ENCODE results near the gene MAN1A2.

Gene MAN1A2

GRCh38 chr1:117363571-117364048, 3.6 kb upstream of the MAN1A2 start:
- WGBS: 80% methylated on average over 6 of the region's 6 CpGs
- no peak overlapping the region for H4K91ac ChIP-seq (ENCODE audit: low read length)
- H2BK15ac ChIP-seq (ENCODE audit: low read depth, poor library complexity, severe bottlenecking): no peak overlapping the region
- no peak overlapping the region for H2AFZ ChIP-seq (ENCODE audit: low read depth, low read length)
- no peaks in the 10 kb centered on the region for H3K4me1 ChIP-seq (ENCODE audit: control insufficient read depth, insufficient read depth, low read depth, low read length)
- H2AK5ac ChIP-seq (ENCODE audit: low read length, severe bottlenecking): no peak overlapping the region
- no peak overlapping the region for H3K9ac ChIP-seq (ENCODE audit: low read length)
- peaks cover 6% of the 10 kb centered on the region for H3K79me1 ChIP-seq (replicated peaks; ENCODE audit: low read length, poor library complexity, severe bottlenecking)
- H3K4me2 ChIP-seq (ENCODE audit: low read length, poor library complexity, severe bottlenecking): no peak overlapping the region
- no peak overlapping the region for H3K4me3 ChIP-seq (ENCODE audit: insufficient read depth in 1 of 2, low read depth in 1 of 2, low read length in 2 of 2)
- no peaks in the 10 kb centered on the region for H3K27me3 ChIP-seq (ENCODE audit: control insufficient read depth in 1 of 2, insufficient read depth in 1 of 2, low read length in 2 of 2)
- H2BK120ac ChIP-seq (ENCODE audit: low read depth, low read length): no peak overlapping the region
- H3K36me3 ChIP-seq (ENCODE audit: control insufficient read depth in 1 of 2, insufficient read depth in 2 of 2, low read depth in 1 of 2, low read length in 2 of 2): no peaks in the 10 kb centered on the region
- no peak overlapping the region for H2BK12ac ChIP-seq (ENCODE audit: low read length in 2 of 2)
- no peak overlapping the region for H3K18ac ChIP-seq (ENCODE audit: low read depth in 1 of 2, low read length in 2 of 2)
- H3K27ac ChIP-seq (ENCODE audit: low read length, poor library complexity, severe bottlenecking): no peak overlapping the region
- H3K23ac ChIP-seq (ENCODE audit: low read length in 2 of 2): no peak overlapping the region
- no peak overlapping the region for H3K4ac ChIP-seq (ENCODE audit: low read depth in 1 of 2, low read length in 2 of 2)
- H4K8ac ChIP-seq (ENCODE audit: low read length): no peak overlapping the region
- no peaks in the 10 kb centered on the region for H3K9me3 ChIP-seq (ENCODE audit: control insufficient read depth, low read length)
- H3K14ac ChIP-seq (ENCODE audit: low read length in 2 of 2): no peak overlapping the region
- no peak for DNase-seq
- H2BK5ac ChIP-seq (ENCODE audit: low read depth, low read length, poor library complexity, severe bottlenecking): no peak overlapping the region

GRCh38 chr1:117364240-117364639, 3.0 kb upstream of the MAN1A2 start:
- Histone ChIP-seq H2AK5ac (ENCODE audit: low read length, severe bottlenecking) (no peak overlapping the region), H3K4me2 (ENCODE audit: low read length, poor library complexity, severe bottlenecking) (no peak overlapping the region), H3K4me3 (ENCODE audit: insufficient read depth in 1 of 2, low read depth in 1 of 2, low read length in 2 of 2) (no peak overlapping the region), H3K36me3 (ENCODE audit: control insufficient read depth in 1 of 2, insufficient read depth in 2 of 2, low read depth in 1 of 2, low read length in 2 of 2) (no peaks in the 10 kb centered on the region), H2BK12ac (ENCODE audit: low read length in 2 of 2) (no peak overlapping the region), H3K27ac (ENCODE audit: low read length, poor library complexity, severe bottlenecking) (no peak overlapping the region), H2AFZ (ENCODE audit: low read depth, low read length) (no peak overlapping the region), H2BK120ac (ENCODE audit: low read depth, low read length) (no peak overlapping the region), H2BK15ac (ENCODE audit: low read depth, poor library complexity, severe bottlenecking) (no peak overlapping the region), H3K14ac (ENCODE audit: low read length in 2 of 2) (no peak overlapping the region), H3K18ac (ENCODE audit: low read depth in 1 of 2, low read length in 2 of 2) (no peak overlapping the region), H3K4ac (ENCODE audit: low read depth in 1 of 2, low read length in 2 of 2) (no peak overlapping the region), H4K91ac (ENCODE audit: low read length) (no peak overlapping the region), H3K79me1 (replicated peaks; ENCODE audit: low read length, poor library complexity, severe bottlenecking) (peaks cover 7% of the 10 kb centered on the region), H3K27me3 (ENCODE audit: control insufficient read depth in 1 of 2, insufficient read depth in 1 of 2, low read length in 2 of 2) (no peaks in the 10 kb centered on the region), H3K4me1 (ENCODE audit: control insufficient read depth, insufficient read depth, low read depth, low read length) (no peaks in the 10 kb centered on the region), H2BK5ac (ENCODE audit: low read depth, low read length, poor library complexity, severe bottlenecking) (no peak overlapping the region), H3K9me3 (ENCODE audit: control insufficient read depth, low read length) (no peaks in the 10 kb centered on the region), H3K23ac (ENCODE audit: low read length in 2 of 2) (no peak overlapping the region), H4K8ac (ENCODE audit: low read length) (no peak overlapping the region), H3K9ac (ENCODE audit: low read length) (no peak overlapping the region)
- WGBS: 92% methylated on average over 2 of the region's 4 CpGs
- DNase-seq: no peak

GRCh38 chr1:117365350-117366176, 1.7 kb upstream of the MAN1A2 start:
- Histone ChIP-seq H2AK5ac (ENCODE audit: low read length, severe bottlenecking) (no peak overlapping the region), H3K23ac (ENCODE audit: low read length in 2 of 2) (no peak overlapping the region), H3K4ac (ENCODE audit: low read depth in 1 of 2, low read length in 2 of 2) (no peak overlapping the region), H2AFZ (ENCODE audit: low read depth, low read length) (no peak overlapping the region), H3K9ac (ENCODE audit: low read length) (peak overlapping the region; percentile 98), H3K18ac (ENCODE audit: low read depth in 1 of 2, low read length in 2 of 2) (no peak overlapping the region), H3K27me3 (ENCODE audit: control insufficient read depth in 1 of 2, insufficient read depth in 1 of 2, low read length in 2 of 2) (no peaks in the 10 kb centered on the region), H3K4me3 (ENCODE audit: insufficient read depth in 1 of 2, low read depth in 1 of 2, low read length in 2 of 2) (peak overlapping the region in 1 of 2 experiments; percentile 90), H2BK120ac (ENCODE audit: low read depth, low read length) (no peak overlapping the region), H2BK12ac (ENCODE audit: low read length in 2 of 2) (no peak overlapping the region), H3K79me1 (replicated peaks; ENCODE audit: low read length, poor library complexity, severe bottlenecking) (peaks cover 7% of the 10 kb centered on the region), H4K91ac (ENCODE audit: low read length) (no peak overlapping the region), H2BK15ac (ENCODE audit: low read depth, poor library complexity, severe bottlenecking) (no peak overlapping the region), H4K8ac (ENCODE audit: low read length) (no peak overlapping the region), H2BK5ac (ENCODE audit: low read depth, low read length, poor library complexity, severe bottlenecking) (no peak overlapping the region), H3K27ac (ENCODE audit: low read length, poor library complexity, severe bottlenecking) (no peak overlapping the region), H3K36me3 (ENCODE audit: control insufficient read depth in 1 of 2, insufficient read depth in 2 of 2, low read depth in 1 of 2, low read length in 2 of 2) (no peaks in the 10 kb centered on the region), H3K4me2 (ENCODE audit: low read length, poor library complexity, severe bottlenecking) (peak overlapping the region; percentile 80), H3K14ac (ENCODE audit: low read length in 2 of 2) (no peak overlapping the region), H3K4me1 (ENCODE audit: control insufficient read depth, insufficient read depth, low read depth, low read length) (no peaks in the 10 kb centered on the region), H3K9me3 (ENCODE audit: control insufficient read depth, low read length) (no peaks in the 10 kb centered on the region)
- peak; percentile 20 for DNase-seq
- 69% methylated on average over 4 of the region's 8 CpGs for WGBS

GRCh38 chr1:117366177-117367045, 838 bp upstream of the MAN1A2 start:
- peak overlapping the region; percentile 63 to 100 for H3K14ac ChIP-seq (ENCODE audit: low read length in 2 of 2)
- 3% methylated on average over 49 of the region's 75 CpGs for WGBS
- H2BK12ac ChIP-seq (ENCODE audit: low read length in 2 of 2): peak overlapping the region in 1 of 2 experiments; percentile 63

More at GRCh38 chr1:117366177-117367045, 838 bp upstream of the MAN1A2 start:
- peaks cover 7% of the 10 kb centered on the region for H3K79me1 ChIP-seq (replicated peaks; ENCODE audit: low read length, poor library complexity, severe bottlenecking)
- H2AK5ac ChIP-seq (ENCODE audit: low read length, severe bottlenecking): no peak overlapping the region
- H3K4me2 ChIP-seq (ENCODE audit: low read length, poor library complexity, severe bottlenecking): peak overlapping the region; percentile 80
- H3K4ac ChIP-seq (ENCODE audit: low read depth in 1 of 2, low read length in 2 of 2): peak overlapping the region; percentile 92 to 97
- no peaks in the 10 kb centered on the region for H3K36me3 ChIP-seq (ENCODE audit: control insufficient read depth in 1 of 2, insufficient read depth in 2 of 2, low read depth in 1 of 2, low read length in 2 of 2)
- peak overlapping the region; percentile 96 for H2BK15ac ChIP-seq (ENCODE audit: low read depth, poor library complexity, severe bottlenecking)
- H3K4me1 ChIP-seq (ENCODE audit: control insufficient read depth, insufficient read depth, low read depth, low read length): no peaks in the 10 kb centered on the region
- peak overlapping the region; percentile 96 for H4K91ac ChIP-seq (ENCODE audit: low read length)
- DNase-seq: peak; percentile 77
- peak overlapping the region; percentile 98 for H3K9ac ChIP-seq (ENCODE audit: low read length)
- H4K8ac ChIP-seq (ENCODE audit: low read length): peak overlapping the region; percentile 99
- H2BK5ac ChIP-seq (ENCODE audit: low read depth, low read length, poor library complexity, severe bottlenecking): peak overlapping the region; percentile 99
- H3K9me3 ChIP-seq (ENCODE audit: control insufficient read depth, low read length): no peaks in the 10 kb centered on the region
- H2BK120ac ChIP-seq (ENCODE audit: low read depth, low read length): peak overlapping the region; percentile 92
- H3K4me3 ChIP-seq (ENCODE audit: insufficient read depth in 1 of 2, low read depth in 1 of 2, low read length in 2 of 2): peak overlapping the region; percentile 87 to 90
- H3K27me3 ChIP-seq (ENCODE audit: control insufficient read depth in 1 of 2, insufficient read depth in 1 of 2, low read length in 2 of 2): no peaks in the 10 kb centered on the region
- H3K18ac ChIP-seq (ENCODE audit: low read depth in 1 of 2, low read length in 2 of 2): peak overlapping the region; percentile 98 to 99
- H2AFZ ChIP-seq (ENCODE audit: low read depth, low read length): peak overlapping the region; percentile 95
- peak overlapping the region; percentile 98 to 99 for H3K23ac ChIP-seq (ENCODE audit: low read length in 2 of 2)
- H3K27ac ChIP-seq (ENCODE audit: low read length, poor library complexity, severe bottlenecking): peak overlapping the region; percentile 91

Measured in mesenchymal stem cell (in vitro differentiated cells and primary cell).